Measurements from ENCODE around the gene DNAH8.

DNAH8 gene

GRCh38 chr6:38982470-38982869 is 267.4 kb downstream of the DNAH8 start:
- Histone ChIP-seq H3K4me1 (ENCODE audit: control insufficient read depth in 1 of 2, insufficient read depth in 2 of 2, low read length in 2 of 2) (peaks cover 0 to 2% of the 10 kb centered on the region in 2 experiments), H3K4me3 (ENCODE audit: low read depth, low read length) (no peak overlapping the region), H4K91ac (ENCODE audit: low read depth, low read length) (no peak overlapping the region), H3K27ac (ENCODE audit: low read depth, low read length) (no peak overlapping the region), H3K18ac (ENCODE audit: low read length) (no peak overlapping the region), H4K12ac (ENCODE audit: low read depth, low read length) (no peak overlapping the region), H4K8ac (ENCODE audit: low read depth, low read length) (no peak overlapping the region), H3K23ac (ENCODE audit: low read length) (no peak overlapping the region), H2AK5ac (ENCODE audit: low read length) (no peak overlapping the region), H3K79me2 (ENCODE audit: control insufficient read depth, insufficient read depth, low read length, poor library complexity) (no peaks in the 10 kb centered on the region), H3K4me2 (ENCODE audit: low read length) (no peak overlapping the region), H2BK120ac (ENCODE audit: insufficient read depth, low read length, poor library complexity) (no peak overlapping the region), H2BK12ac (ENCODE audit: low read length) (no peak overlapping the region), H2BK5ac (ENCODE audit: low read depth, low read length, poor library complexity) (no peak overlapping the region), H3K4ac (ENCODE audit: low read depth, low read length) (no peak overlapping the region), H3K36me3 (ENCODE audit: control insufficient read depth in 1 of 2, insufficient read depth in 2 of 2, low read length in 2 of 2) (no peaks in the 10 kb centered on the region), H3K14ac (ENCODE audit: low read length) (no peak overlapping the region), H3K9ac (ENCODE audit: low read length) (no peak overlapping the region), H2AFZ (ENCODE audit: insufficient read depth, low read length, poor library complexity) (no peak overlapping the region), H3K27me3 (ENCODE audit: insufficient read depth, low read length) (no peaks in the 10 kb centered on the region), H3K79me1 (ENCODE audit: low read length) (no peaks in the 10 kb centered on the region), H3K9me3 (ENCODE audit: insufficient read depth, low read depth, low read length) (no peaks in the 10 kb centered on the region)
- WGBS (ENCODE audit: extremely low coverage, insufficient coverage, insufficient read length) = no CpG with 5 or more reads among the region's 2 CpGs
- no peak for DNase-seq

- no CpG with 5 or more reads among the region's 3 CpGs for WGBS (ENCODE audit: extremely low coverage, insufficient coverage, insufficient read length)
- no peak overlapping the region for H3K27ac ChIP-seq (ENCODE audit: low read depth, low read length)
Observed at GRCh38 chr6:38984723-38985122, 269.6 kb downstream of the DNAH8 start.

GRCh38 chr6:38985839-38986238 is 270.7 kb downstream of the DNAH8 start:
- no peak overlapping the region for H3K18ac ChIP-seq (ENCODE audit: low read length)
- H2BK5ac ChIP-seq (ENCODE audit: low read depth, low read length, poor library complexity) = no peak overlapping the region
- H3K79me1 ChIP-seq (ENCODE audit: low read length) = no peaks in the 10 kb centered on the region
- H3K79me2 ChIP-seq (ENCODE audit: control insufficient read depth, insufficient read depth, low read length, poor library complexity) = no peaks in the 10 kb centered on the region
- no peak overlapping the region for H4K12ac ChIP-seq (ENCODE audit: low read depth, low read length)
- H3K4ac ChIP-seq (ENCODE audit: low read depth, low read length) = no peak overlapping the region
- H3K4me2 ChIP-seq (ENCODE audit: low read length) = no peak overlapping the region
- H3K4me3 ChIP-seq (ENCODE audit: low read depth, low read length) = no peak overlapping the region
- no peaks in the 10 kb centered on the region for H3K9me3 ChIP-seq (ENCODE audit: insufficient read depth, low read depth, low read length)
- no peaks in the 10 kb centered on the region for H3K36me3 ChIP-seq (ENCODE audit: control insufficient read depth in 1 of 2, insufficient read depth in 2 of 2, low read length in 2 of 2)
- H3K14ac ChIP-seq (ENCODE audit: low read length) = no peak overlapping the region
- WGBS (ENCODE audit: extremely low coverage, insufficient coverage, insufficient read length) = no CpG with 5 or more reads among the region's 3 CpGs
- H2BK12ac ChIP-seq (ENCODE audit: low read length) = no peak overlapping the region
- H3K23ac ChIP-seq (ENCODE audit: low read length) = no peak overlapping the region
- H2AFZ ChIP-seq (ENCODE audit: insufficient read depth, low read length, poor library complexity) = no peak overlapping the region
- no peak overlapping the region for H2AK5ac ChIP-seq (ENCODE audit: low read length)
- DNase-seq = no peak
- no peak overlapping the region for H4K91ac ChIP-seq (ENCODE audit: low read depth, low read length)
- no peak overlapping the region for H3K27ac ChIP-seq (ENCODE audit: low read depth, low read length)
- H2BK120ac ChIP-seq (ENCODE audit: insufficient read depth, low read length, poor library complexity) = no peak overlapping the region
- no peak overlapping the region for H4K8ac ChIP-seq (ENCODE audit: low read depth, low read length)
- peaks cover 0 to 2% of the 10 kb centered on the region in 2 experiments for H3K4me1 ChIP-seq (ENCODE audit: control insufficient read depth in 1 of 2, insufficient read depth in 2 of 2, low read length in 2 of 2)
- H3K9ac ChIP-seq (ENCODE audit: low read length) = no peak overlapping the region
- no peaks in the 10 kb centered on the region for H3K27me3 ChIP-seq (ENCODE audit: insufficient read depth, low read length)

More at GRCh38 chr6:38984723-38985122, 269.6 kb downstream of the DNAH8 start:
- Histone ChIP-seq H3K27me3 (ENCODE audit: insufficient read depth, low read length) (no peaks in the 10 kb centered on the region), H2AK5ac (ENCODE audit: low read length) (no peak overlapping the region), H4K91ac (ENCODE audit: low read depth, low read length) (no peak overlapping the region), H3K79me2 (ENCODE audit: control insufficient read depth, insufficient read depth, low read length, poor library complexity) (no peaks in the 10 kb centered on the region), H3K4me1 (ENCODE audit: control insufficient read depth in 1 of 2, insufficient read depth in 2 of 2, low read length in 2 of 2) (peaks cover 0 to 2% of the 10 kb centered on the region in 2 experiments), H3K4me2 (ENCODE audit: low read length) (no peak overlapping the region), H2BK12ac (ENCODE audit: low read length) (no peak overlapping the region), H2AFZ (ENCODE audit: insufficient read depth, low read length, poor library complexity) (no peak overlapping the region), H3K9me3 (ENCODE audit: insufficient read depth, low read depth, low read length) (no peaks in the 10 kb centered on the region), H3K36me3 (ENCODE audit: control insufficient read depth in 1 of 2, insufficient read depth in 2 of 2, low read length in 2 of 2) (no peaks in the 10 kb centered on the region), H4K8ac (ENCODE audit: low read depth, low read length) (no peak overlapping the region), H3K4me3 (ENCODE audit: low read depth, low read length) (no peak overlapping the region), H2BK120ac (ENCODE audit: insufficient read depth, low read length, poor library complexity) (no peak overlapping the region), H3K23ac (ENCODE audit: low read length) (no peak overlapping the region), H3K18ac (ENCODE audit: low read length) (no peak overlapping the region), H4K12ac (ENCODE audit: low read depth, low read length) (no peak overlapping the region), H3K4ac (ENCODE audit: low read depth, low read length) (no peak overlapping the region), H2BK5ac (ENCODE audit: low read depth, low read length, poor library complexity) (no peak overlapping the region), H3K9ac (ENCODE audit: low read length) (no peak overlapping the region), H3K79me1 (ENCODE audit: low read length) (no peaks in the 10 kb centered on the region), H3K14ac (ENCODE audit: low read length) (no peak overlapping the region)
- DNase-seq = no peak

- Histone ChIP-seq H3K14ac (ENCODE audit: low read length) (no peak overlapping the region), H3K79me2 (ENCODE audit: control insufficient read depth, insufficient read depth, low read length, poor library complexity) (no peaks in the 10 kb centered on the region), H4K12ac (ENCODE audit: low read depth, low read length) (no peak overlapping the region), H3K36me3 (ENCODE audit: control insufficient read depth in 1 of 2, insufficient read depth in 2 of 2, low read length in 2 of 2) (no peaks in the 10 kb centered on the region), H2AK5ac (ENCODE audit: low read length) (no peak overlapping the region), H2AFZ (ENCODE audit: insufficient read depth, low read length, poor library complexity) (no peak overlapping the region), H2BK5ac (ENCODE audit: low read depth, low read length, poor library complexity) (no peak overlapping the region), H3K4me3 (ENCODE audit: low read depth, low read length) (no peak overlapping the region), H3K9me3 (ENCODE audit: insufficient read depth, low read depth, low read length) (no peaks in the 10 kb centered on the region), H3K4ac (ENCODE audit: low read depth, low read length) (no peak overlapping the region), H3K79me1 (ENCODE audit: low read length) (no peaks in the 10 kb centered on the region), H2BK12ac (ENCODE audit: low read length) (no peak overlapping the region), H3K4me1 (ENCODE audit: control insufficient read depth in 1 of 2, insufficient read depth in 2 of 2, low read length in 2 of 2) (peaks cover 0 to under 1% of the 10 kb centered on the region in 2 experiments), H4K8ac (ENCODE audit: low read depth, low read length) (no peak overlapping the region), H3K4me2 (ENCODE audit: low read length) (no peak overlapping the region), H3K27me3 (ENCODE audit: insufficient read depth, low read length) (no peaks in the 10 kb centered on the region), H4K91ac (ENCODE audit: low read depth, low read length) (no peak overlapping the region), H3K9ac (ENCODE audit: low read length) (no peak overlapping the region), H2BK120ac (ENCODE audit: insufficient read depth, low read length, poor library complexity) (no peak overlapping the region), H3K18ac (ENCODE audit: low read length) (no peak overlapping the region), H3K23ac (ENCODE audit: low read length) (no peak overlapping the region), H3K27ac (ENCODE audit: low read depth, low read length) (no peak overlapping the region)
- DNase-seq = no peak
Observed at GRCh38 chr6:38987503-38987902, 272.4 kb downstream of the DNAH8 start.

All from trophoblast cell (in vitro differentiated cells and primary cell).